Epithelial cell of proximal tubule (primary cell): ENCODE results near the gene MYO1C. TPM values are rescaled to one million over a fixed set of nuclear protein-coding genes. Genes with fewer than 3 reads are reported as not detected.

Experiments
- DNase-seq: peaks from one replicate; pipeline ENCODE4 v3.0.0-alpha.2; 2011; ENCODE audit warnings: low read depth
- H3K4me3 ChIP-seq: 2 replicates; pipeline ENCODE4 v1.5.1; 2011; ENCODE audit warnings: low read depth, mild to moderate bottlenecking, low read length
- total RNA-seq: library from RNA; depleted of rRNA; stranded (reverse); fragments of >200 nt; gene quantifications from 2 replicates; pipeline ENCODE4 v1.2.3, GENCODE V29; 2015
- TF ChIP-seq, protein P1 (sequence below): conservative IDR thresholded peaks from 2 replicates; pipeline ENCODE4 v1.5.1; 2012; ENCODE audit warnings: low read depth, mild to moderate bottlenecking, low read length

The MYO1C gene
- total RNA-seq, 1 donor from 2014 or later: 94.7 TPM

DNA sequence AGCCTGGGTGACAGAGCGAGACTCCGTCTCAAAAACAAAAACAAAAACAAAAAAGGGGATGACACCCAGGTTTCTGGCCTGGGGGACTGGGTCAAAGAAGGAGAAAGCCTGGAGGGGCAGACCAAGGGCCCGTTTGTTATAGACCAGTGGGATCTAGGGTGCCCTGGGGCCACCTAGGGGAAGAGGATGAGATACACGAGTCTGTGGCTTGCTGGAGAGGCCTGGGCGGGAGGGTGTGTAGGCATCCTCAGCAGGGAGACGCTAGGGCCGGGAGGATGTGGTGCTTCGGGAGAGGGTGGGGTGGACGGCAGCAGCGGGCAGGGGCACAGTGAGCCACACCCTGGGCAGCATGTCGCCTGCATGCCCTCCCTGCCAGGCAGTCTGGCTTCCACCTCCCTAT lies 19.3 kb downstream of the MYO1C start:
- TF ChIP-seq, protein P1, sequence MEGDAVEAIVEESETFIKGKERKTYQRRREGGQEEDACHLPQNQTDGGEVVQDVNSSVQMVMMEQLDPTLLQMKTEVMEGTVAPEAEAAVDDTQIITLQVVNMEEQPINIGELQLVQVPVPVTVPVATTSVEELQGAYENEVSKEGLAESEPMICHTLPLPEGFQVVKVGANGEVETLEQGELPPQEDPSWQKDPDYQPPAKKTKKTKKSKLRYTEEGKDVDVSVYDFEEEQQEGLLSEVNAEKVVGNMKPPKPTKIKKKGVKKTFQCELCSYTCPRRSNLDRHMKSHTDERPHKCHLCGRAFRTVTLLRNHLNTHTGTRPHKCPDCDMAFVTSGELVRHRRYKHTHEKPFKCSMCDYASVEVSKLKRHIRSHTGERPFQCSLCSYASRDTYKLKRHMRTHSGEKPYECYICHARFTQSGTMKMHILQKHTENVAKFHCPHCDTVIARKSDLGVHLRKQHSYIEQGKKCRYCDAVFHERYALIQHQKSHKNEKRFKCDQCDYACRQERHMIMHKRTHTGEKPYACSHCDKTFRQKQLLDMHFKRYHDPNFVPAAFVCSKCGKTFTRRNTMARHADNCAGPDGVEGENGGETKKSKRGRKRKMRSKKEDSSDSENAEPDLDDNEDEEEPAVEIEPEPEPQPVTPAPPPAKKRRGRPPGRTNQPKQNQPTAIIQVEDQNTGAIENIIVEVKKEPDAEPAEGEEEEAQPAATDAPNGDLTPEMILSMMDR: peak; percentile 6
- H3K4me3 ChIP-seq: no peak overlapping the region
- no peak for DNase-seq

DNA sequence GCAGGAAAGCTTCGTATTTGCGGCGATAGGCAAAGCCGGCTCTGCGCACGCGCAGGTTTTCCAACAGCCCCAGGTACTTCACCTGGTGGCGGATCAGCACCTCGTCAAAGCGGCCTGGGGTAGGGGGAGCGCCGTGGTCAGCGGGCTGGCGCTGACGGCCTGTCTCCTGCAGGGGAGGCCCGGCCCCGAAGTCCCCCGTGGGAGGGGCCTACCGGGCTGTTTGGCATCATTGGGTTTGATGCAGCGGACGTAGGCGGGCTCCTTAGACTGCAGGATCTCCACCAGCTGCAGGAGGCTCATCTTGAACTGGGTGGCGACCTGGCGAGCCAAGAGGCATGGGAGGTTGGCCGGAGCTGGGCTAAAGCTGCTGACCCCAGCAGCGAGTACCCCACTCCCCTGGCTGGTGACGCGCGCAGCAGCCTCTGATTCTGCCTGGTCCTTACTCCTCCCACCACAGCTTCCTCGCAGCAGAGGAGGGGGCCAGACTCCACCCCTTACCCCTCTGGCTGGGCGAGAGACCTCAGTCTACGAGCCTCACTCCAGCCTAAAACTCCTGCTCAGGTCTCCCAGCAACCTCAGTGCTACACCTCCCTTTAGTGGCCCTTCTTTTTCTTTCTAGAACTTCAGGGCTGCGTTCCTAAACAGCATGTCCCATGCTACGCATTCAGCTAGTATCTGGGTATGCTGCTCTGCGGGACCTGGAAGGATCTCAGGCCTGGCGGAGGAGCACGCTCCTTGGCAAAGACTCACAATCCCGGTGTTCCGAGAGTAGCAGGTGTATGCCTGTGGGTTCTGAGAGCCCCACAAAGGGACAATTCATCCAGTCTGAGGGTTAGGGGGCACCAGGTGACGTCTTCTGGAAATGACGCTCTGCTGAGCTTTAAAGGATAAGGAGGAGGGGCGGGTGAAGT lies 20.3 kb downstream of the MYO1C start:
- H3K4me3 ChIP-seq: no peak overlapping the region
- no peak for DNase-seq
- TF ChIP-seq, protein P1: no peak

DNA sequence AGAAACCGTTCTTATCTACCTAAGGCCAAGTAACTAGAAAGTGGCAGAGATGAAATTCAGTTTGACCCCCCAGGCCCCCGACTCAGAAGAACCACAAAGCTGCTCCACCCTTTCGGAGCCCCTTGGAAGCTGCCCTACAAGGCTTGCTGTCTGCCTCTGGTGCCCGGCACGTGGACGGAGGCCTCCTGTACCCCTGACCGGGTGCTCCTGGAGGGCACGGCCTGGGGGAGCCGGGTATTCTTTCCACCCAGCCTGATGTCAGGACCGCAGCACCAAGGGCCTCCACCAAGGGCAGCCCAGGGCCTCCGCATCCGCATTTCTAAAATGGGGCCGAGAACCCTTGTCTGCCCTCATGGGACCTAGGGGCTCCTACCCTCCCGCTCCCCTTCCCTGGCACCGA lies 21.0 kb downstream of the MYO1C start:
- H3K4me3 ChIP-seq: no peak overlapping the region
- TF ChIP-seq, protein P1: no peak
- no peak for DNase-seq

DNA sequence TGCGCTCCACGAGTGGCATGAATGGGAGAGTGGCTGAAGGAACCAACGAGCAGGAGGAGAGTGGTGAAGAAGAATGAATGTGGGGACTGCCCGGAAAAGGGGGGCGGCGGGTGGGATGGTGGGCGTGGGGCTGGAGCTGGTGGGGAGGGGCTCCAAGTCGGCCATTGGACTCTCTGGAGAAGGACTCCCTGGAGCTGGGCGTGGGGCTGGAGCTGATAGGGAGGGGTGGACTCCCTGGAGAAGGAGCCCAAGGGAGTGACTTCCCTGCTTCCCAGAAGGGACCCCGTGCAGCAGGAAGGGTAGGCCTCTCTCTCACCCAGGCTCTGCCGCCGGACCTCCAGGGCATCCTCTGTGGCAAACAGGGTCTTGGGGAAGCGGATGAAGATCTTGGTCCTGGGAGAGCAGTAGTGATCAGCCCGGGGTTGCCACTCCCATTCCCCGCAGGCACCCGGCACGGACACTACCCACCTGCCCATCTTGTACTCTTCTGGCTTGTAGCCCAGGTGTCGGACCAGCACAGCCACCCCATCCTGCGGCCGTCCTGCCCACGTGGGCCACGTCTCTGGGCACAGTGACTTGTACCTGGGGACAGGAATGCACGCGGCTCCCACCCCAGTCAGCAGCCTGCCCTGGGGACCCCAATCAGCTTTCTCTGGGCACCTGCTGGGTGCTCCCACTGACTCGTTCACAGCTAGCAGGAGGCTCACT lies 21.6 kb downstream of the MYO1C start:
- TF ChIP-seq, protein P1: no peak
- DNase-seq: no peak
- no peak overlapping the region for H3K4me3 ChIP-seq

DNA sequence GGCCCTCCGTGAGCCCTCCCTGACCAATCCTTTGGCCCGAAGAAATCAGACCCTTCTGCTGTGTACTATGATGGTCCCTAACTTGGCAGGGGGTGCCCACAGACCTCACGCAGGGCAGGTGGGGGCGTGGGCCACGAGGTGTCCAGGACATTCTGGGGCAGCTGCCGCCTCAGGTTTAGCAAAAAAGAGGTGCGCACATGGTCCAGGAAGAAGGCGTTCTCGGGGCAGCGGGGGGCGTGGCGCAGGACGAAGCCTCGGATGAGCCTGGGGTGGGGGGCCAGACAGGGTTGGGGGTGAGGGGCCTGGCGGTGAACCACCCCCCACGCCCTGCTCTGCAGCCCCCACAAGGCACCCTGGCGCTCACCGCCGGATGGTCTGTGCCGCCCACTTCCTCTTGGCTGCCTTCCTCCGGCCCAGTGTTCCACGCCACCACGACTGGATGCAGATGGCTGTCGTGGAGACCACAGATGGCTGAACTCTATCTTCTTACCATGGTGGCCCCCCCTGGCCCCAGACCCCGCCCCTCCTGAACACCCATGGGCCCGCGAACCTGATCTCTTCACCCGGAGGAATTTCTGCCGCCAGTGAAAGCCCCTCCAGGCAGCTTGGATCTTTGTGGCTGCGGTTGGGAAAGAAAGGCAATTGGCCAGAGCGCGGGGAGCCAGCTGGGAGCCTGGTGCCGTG lies 22.3 kb downstream of the MYO1C start:
- TF ChIP-seq, protein P1: no peak
- no peak overlapping the region for H3K4me3 ChIP-seq
- DNase-seq: no peak

DNA sequence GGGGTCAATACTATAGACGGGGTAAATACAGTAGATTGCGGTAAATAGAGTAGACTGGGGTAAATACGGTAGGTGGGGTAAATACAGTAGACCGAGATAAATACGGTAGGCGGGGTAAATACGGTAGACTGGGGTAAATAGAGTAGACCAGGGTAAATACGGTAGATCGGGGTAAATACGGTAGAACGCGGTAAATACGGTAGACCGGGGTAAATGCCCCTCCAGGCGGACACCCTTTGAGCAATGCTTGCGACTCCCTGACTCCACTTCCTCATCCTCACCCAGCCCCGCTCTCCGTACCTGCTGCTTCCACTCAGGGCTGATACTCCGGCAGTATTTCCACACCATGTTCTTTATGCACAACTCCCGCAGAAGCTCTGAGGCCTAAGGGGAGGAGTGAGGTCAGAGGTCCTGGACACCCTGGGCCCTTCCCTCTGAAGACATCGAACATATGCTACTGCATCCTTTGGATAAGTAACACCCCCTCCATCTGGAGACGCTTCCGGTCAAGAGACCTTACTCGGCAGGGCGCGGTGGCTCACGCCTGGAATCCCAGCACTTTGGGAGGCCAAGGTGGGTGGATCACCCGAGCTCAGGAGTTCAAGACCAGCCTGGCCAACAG lies 23.1 kb downstream of the MYO1C start:
- TF ChIP-seq, protein P1: no peak
- H3K4me3 ChIP-seq: no peak overlapping the region
- no peak for DNase-seq
